ENCODE results near the gene ADD2.
A peak's percentile ranks its signal among the peaks of the same experiment; 100 is the strongest.

Gene ADD2

GRCh38 chr2:70796262-70796661 is 28.3 kb upstream of the ADD2 start:
- TF ChIP-seq CTCF (IDR thresholded peaks at IDR 0.05; ENCODE audit: control extremely low read depth, extremely low read depth, low read depth, missing control alignments): no peak
- ChIA-PET CTCF (interaction anchor here (0.9 to 1.5 kb wide), 7 partner anchors 9 to 178 kb away, joined by 3 to 6 read pairs (median 4); no protein-coding TSS in a partner anchor), POLR2A (no interaction called here)
- no peak for DNase-seq (ENCODE audit: extremely low spot score)

- ChIA-PET CTCF (interaction anchor here (0.7 to 1.5 kb wide), 4 partner anchors 12 to 178 kb away, joined by 3 read pairs; no protein-coding TSS in a partner anchor), POLR2A (no interaction called here)
- no peak for TF ChIP-seq CTCF (IDR thresholded peaks at IDR 0.05; ENCODE audit: control extremely low read depth, extremely low read depth, low read depth, missing control alignments)
- no peak for DNase-seq (ENCODE audit: extremely low spot score)
Observed at GRCh38 chr2:70795164-70795995, 27.4 kb upstream of the ADD2 start.

GRCh38 chr2:70793450-70793849 is 25.4 kb upstream of the ADD2 start:
- CTCF ChIA-PET: interaction anchor here (0.9 to 1.9 kb wide), 4 partner anchors 8 to 155 kb away, joined by 3 to 7 read pairs (median 4); no protein-coding TSS in a partner anchor
- no peak for TF ChIP-seq CTCF (IDR thresholded peaks at IDR 0.05; ENCODE audit: control extremely low read depth, extremely low read depth, low read depth, missing control alignments)

GRCh38 chr2:70790136-70790828 is 22.3 kb upstream of the ADD2 start, which contains the start of gene FIGLA:
FIGLA (minus strand) TSS chr2:70790643; CDS start chr2:70790638, 5 bp downstream.
- TF ChIP-seq CTCF (IDR thresholded peaks at IDR 0.05; ENCODE audit: control extremely low read depth, extremely low read depth, low read depth, missing control alignments): no peak
- POLR2A ChIA-PET: no interaction called here
- CTCF ChIA-PET: interaction anchor here (1.0 to 2.7 kb wide), 5 partner anchors 16 to 130 kb away, joined by 3 to 14 read pairs (median 7); no protein-coding TSS in a partner anchor
- no peak for DNase-seq (ENCODE audit: extremely low spot score)

More at GRCh38 chr2:70793450-70793849, 25.4 kb upstream of the ADD2 start:
- POLR2A ChIA-PET: no interaction called here
- DNase-seq (ENCODE audit: extremely low spot score): no peak

- ChIA-PET POLR2A (no interaction called here), CTCF (interaction anchor here (0.8 to 2.7 kb wide), 11 partner anchors 9 to 158 kb away, joined by 3 to 14 read pairs (median 4); partner anchors contain the start of gene ADD2)
- TF ChIP-seq CTCF (IDR thresholded peaks at IDR 0.05; ENCODE audit: control extremely low read depth, extremely low read depth, low read depth, missing control alignments): peak; percentile 78
- DNase-seq (ENCODE audit: extremely low spot score): peak; percentile 69
Observed at GRCh38 chr2:70789304-70790135, 21.5 kb upstream of the ADD2 start.

Data from GM10248 (cell line).